HG03103 (cell line): ENCODE results near the gene EEFSEC.

Experiments used
- ATAC-seq: cut with Tn5 transposase; IDR thresholded peaks from one replicate; pipeline ENCODE4 v1.9.1; 2021; ENCODE audit warnings: low read depth; ENCODE audit not compliant: unreplicated experiment

The EEFSEC gene

DNA sequence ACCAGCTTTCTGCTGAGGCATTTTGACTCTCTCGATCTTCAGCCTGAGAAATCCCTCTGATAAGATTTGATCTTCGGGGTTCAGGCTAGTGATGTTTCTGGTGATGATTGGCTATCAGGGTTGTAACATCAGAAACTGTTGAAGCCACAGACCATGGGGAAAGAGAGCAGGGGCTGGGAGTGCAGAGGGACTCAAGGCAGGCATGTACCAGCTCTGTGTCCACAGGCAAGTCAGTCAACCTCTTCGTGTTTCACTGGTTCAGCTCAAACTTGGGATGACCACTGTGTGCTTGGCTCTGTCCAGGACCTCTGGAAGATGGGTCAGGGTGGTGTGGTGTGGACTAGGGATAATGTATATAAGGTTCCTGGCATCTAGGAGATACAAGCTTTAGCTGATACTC, 116.5 kb downstream of the EEFSEC start:
- ATAC-seq: no peak

GRCh38 chr3:128270559-128271492, 117.5 kb downstream of the EEFSEC start:
- no peak for ATAC-seq

DNA sequence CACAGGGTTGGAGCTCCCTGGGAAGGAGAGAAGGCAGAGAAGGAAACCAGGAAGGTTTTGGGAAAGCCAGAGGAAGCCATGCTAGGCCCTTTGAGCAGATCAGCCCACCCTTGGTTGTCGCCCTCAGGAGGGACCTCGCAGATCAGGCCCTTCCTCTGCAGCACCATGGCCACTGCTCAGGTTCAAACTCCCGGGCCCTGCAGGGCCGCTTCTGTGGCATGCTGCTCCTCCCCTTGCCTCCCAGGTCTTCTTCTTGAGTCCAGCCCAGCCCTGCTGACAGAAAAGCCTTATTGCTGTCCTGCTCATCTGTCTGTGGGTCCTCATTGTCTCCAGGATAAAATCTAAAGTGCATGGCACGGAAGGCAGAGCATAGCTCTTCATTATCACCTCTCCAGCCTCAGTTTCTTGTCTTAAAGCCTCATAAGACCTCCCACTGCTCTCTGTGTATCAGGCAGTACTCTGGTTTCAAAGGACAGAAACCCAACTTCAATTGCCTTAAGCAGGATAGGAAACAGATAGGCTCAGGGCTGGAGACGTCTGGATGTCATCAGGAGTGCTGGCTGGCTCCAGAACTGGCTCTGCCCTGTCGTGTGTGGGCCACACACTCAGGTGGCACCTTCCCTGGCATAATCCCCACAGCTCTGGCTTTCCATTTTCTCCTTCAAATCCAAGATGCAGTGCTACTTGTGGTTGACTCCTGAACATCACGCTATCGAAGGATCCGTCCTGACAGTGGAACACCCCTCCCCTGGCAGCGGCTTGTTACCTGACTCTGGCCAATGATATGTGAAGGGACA, 118.5 kb downstream of the EEFSEC start:
- no peak for ATAC-seq

GRCh38 chr3:128273109-128273840, 120.0 kb downstream of the EEFSEC start:
- no peak for ATAC-seq

DNA sequence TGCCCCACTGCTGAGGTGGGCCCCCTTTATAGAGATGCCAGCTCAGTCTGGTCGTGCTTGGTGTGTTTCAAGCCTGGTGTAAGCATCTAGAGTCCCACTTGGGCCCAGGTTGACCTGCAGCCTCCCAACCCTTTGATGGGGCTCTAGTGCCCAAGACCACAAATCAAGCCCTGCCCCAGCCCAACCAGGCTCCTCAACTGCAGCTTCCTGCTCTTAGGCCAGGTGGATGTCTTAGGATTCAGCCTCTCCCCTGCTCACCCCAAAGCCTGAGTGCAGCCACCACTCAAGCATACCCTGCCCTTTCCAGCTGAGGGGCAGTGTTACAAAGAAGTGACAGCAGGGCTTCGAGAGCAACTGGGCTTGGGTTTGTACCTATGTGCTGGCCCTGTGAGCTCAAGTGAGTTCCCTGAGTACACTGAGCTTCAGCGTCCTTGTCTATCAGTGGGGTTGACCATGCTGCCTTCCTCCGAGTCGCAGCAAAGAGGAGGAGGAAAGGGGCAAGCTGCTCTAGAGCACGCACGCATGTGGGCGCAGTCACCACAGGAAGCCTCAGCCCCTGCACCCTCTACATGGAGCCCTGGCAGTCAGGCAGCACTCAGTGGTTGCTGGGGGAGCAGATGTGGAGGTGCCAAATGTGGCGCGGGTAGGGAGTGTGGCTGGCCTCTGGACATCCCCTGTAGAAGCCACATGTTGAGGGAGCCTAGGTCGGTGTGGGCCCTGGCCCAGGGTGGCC, 120.7 kb downstream of the EEFSEC start:
- ATAC-seq: no peak

DNA sequence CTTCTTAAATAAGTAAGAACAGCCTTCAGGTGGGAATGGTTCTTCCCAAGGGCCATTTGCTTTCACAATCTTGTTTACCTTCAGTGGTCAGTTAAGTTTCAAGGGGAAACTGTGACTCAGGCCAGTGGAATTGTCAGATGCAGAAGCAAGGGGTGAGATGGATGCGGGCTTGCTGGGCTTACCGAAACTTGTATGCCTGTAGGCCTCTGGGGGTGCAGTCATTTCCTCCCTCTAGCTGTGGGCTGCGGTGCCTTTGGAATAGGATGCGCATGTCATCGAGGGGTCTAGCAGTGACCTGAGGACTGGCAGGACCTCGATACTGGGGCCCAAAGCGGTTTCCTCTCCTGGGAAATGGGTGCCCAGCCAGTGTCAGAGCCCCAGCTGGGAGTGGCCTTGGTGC, 121.6 kb downstream of the EEFSEC start:
- ATAC-seq: no peak

GRCh38 chr3:128275316-128276145, 122.2 kb downstream of the EEFSEC start:
- no peak for ATAC-seq

DNA sequence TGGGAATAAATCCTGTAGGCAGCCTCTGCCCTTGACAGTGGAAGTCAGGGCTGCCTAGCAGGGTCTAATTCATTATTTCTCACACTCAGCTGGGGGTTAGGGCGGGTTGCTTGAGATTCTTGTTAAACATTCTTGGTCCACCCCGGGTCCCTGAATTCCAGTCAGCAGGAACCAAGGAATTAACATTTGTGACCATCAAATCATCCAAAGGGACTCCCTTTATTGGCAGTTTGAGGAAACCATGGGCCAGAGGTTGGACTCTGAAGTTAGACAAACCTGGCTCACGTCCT, 122.8 kb downstream of the EEFSEC start:
- ATAC-seq: no peak

DNA sequence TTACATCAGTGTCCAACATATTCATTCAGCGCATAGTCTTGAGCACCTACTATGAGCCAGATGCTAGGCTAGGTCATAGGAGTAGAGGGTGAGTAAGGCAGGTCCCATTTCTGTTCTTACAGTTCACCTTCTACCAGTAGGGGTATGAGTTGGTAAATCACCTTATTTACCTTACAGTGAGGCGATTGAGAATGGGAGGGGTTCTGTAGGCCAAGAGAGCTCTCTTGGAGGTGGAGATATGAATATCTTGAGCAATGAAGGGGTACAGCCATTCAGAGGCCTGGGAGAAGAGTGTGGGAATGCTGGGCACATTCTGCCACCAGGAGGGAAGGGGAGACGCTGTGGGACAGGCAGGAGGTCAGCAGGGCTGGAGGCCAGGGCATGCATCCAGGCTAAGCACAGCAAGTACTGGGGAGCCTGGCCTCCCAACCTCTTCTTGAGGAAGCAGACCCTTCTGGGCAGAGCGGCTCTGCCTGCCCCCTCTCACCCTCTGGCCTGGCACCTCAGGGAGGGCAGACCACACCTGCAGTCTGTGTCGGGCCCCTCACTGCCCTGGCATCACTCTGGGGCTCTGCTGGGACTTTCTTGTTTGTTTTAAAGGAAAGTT, 123.4 kb downstream of the EEFSEC start:
- ATAC-seq: no peak

DNA sequence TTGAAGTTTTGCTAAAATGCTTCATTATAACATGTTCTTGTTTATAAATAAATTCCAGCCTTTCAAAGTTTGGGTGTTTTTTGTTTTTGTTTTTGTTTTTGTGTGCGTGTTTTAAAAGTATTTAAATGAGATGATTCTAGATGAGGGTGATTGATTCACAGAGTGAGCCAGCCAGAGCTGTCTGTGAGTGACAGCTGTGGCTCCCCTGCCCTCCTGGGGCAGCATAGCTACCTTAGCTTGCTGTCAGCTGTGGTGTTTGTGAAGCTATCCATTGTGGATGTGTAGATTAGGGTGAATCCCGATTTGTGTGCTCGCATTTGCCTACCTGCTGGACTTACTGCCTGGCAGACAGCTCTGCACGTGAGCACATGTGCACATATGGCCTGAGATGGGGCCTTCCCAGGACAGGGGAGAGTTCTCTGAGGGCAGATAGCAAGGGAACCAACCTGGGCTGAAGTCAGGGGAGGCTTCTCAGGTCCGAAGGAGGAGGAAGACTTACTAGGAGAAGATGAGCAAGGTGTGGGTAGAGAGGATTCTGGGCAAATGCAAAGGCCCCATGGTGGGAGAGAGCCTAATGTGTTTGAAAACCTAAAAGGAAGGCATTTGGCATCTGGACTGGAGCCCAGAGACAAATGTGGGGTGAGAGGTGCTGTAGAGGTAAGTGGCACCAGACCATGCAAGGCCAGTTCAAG, 124.2 kb downstream of the EEFSEC start:
- ATAC-seq: no peak

DNA sequence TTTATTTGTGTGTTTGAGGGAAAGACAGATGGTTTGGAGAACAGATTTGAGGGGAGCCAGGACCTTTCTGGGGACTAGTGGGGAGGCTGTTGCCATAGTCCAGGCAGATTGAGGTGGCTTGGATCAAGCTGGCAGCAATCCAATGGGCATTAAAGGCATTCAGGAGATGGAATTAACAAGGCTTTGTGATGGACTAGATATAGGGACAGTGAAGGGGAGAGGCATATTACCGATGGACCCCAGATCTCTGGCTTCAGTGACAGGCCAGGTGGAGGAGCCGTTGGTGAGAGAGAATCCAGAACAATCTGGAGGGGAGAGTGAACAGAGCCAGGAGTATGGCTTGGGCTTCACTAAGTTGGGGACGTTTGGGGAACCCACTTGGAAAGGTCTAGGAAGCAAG, 124.8 kb downstream of the EEFSEC start:
- ATAC-seq: no peak

GRCh38 chr3:128278761-128279600, 125.7 kb downstream of the EEFSEC start:
- ATAC-seq: no peak

- ATAC-seq: no peak
Observed at GRCh38 chr3:128279601-128279880, 126.3 kb downstream of the EEFSEC start.

GRCh38 chr3:128280481-128281052, 127.3 kb downstream of the EEFSEC start:
- no peak for ATAC-seq

DNA sequence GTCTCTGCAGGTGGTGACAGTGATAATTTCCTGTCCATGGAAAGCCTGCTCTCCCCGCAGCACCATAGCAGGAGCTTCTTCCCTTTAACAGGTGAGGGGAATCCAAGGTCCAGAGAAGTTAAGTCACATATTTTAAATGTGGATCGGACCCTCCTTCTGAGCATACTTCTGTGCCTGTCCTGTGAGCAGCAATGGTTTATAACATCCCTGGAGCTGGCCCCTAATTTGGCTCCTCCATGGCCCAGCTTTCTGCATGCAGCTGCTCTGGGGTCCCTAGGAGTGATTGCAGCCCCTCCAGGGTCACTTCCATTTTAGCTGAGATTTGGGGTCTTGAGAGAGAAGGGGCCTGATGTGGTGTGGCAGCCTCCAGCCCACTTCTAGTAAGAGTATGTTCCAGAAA, 127.8 kb downstream of the EEFSEC start:
- ATAC-seq: no peak

- ATAC-seq: no peak
Observed at GRCh38 chr3:128281461-128282367, 128.4 kb downstream of the EEFSEC start.
